Measurements from ENCODE around the gene VAV1. TPM values are rescaled to one million over a fixed set of nuclear protein-coding genes. Genes with fewer than 3 reads are reported as not detected.

Gene VAV1
- total RNA-seq, 4 donors from 2014 or later, result 0.83 to 7.6 (median 3.6) TPM

- H3K9me3 ChIP-seq, result no peaks in the 10 kb centered on the region
- no peak overlapping the region for H3K4me3 ChIP-seq
- H3K36me3 ChIP-seq, result no peaks in the 10 kb centered on the region
- TF ChIP-seq CTCF (IDR thresholded peaks at IDR 0.05), result no peak
- TF ChIP-seq POLR2A (IDR thresholded peaks at IDR 0.05), result no peak
- peaks cover 0 to 15% (median 0%) of the 10 kb centered on the region in 4 donors for H3K27me3 ChIP-seq
- DNase-seq, result no peak
- H3K4me1 ChIP-seq, result peaks cover 0 to 6% (median 0%) of the 10 kb centered on the region in 3 donors
- H3K27ac ChIP-seq, result no peak overlapping the region
- 45 to 49% methylated on average over 3 to 4 of the region's 4 CpGs for WGBS, 2 donors
- intact Hi-C loops (cut with DNase I), result no loop called here
Observed at GRCh38 chr19:6788896-6789295, 16.4 kb downstream of the VAV1 start.

DNA sequence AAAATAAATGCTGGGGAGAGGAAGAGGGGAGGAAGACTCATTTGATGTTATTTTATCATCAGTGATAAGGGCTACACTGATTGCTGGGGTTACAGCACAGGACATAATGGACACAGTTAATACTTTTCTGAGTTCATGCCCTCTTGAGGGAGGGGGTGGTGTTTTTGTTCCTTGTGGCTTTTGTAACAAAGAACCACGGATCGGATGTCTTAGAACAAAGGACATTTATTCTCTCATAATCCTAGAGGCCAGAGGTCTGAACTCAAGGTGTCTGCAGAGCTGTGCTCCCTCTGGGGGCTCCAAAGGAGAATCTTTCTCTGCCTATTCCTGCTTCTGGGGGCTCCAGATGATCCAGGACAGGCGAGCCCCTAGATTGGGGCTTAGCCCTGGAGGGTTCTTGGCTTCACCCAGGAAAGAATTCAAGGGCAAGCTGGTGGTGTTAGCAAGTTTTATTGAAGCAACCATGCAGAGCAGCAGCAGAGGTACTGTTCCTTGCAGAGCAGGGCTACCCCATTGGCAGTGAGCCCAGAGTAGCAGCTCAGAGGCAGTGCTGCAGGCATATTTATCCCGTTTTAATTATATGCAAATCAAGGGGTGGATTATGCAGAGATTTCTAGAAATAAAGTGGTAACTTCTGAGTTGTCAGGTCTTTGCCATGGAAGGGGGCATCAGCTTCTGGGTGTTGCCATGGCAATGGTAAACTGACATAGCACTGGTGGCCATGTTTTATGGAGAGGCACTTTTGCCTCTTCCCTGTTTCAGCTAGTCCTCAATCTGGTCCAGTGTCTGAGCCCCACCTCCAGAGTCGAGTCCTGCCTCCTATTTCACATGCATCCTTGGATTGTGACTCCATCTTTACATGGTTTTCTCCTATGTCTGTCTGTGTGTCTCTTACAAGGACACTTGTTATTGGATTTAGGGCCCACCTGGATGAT is 18.0 kb downstream of the VAV1 start:
- H3K9me3 ChIP-seq, result peaks cover 0 to 7% (median 0%) of the 10 kb centered on the region in 3 donors
- no peak overlapping the region for H3K4me3 ChIP-seq
- H3K27me3 ChIP-seq, result peaks cover 0 to 15% (median 0%) of the 10 kb centered on the region in 4 donors
- peaks cover 0 to 6% (median 0%) of the 10 kb centered on the region in 3 donors for H3K4me1 ChIP-seq
- 31% methylated on average over 4 to 5 of the region's 5 CpGs for WGBS, 2 donors
- intact Hi-C loops (cut with DNase I), result no loop called here
- no peak for DNase-seq
- no peak for TF ChIP-seq POLR2A (IDR thresholded peaks at IDR 0.05)
- TF ChIP-seq CTCF (IDR thresholded peaks at IDR 0.05), result no peak
- no peaks in the 10 kb centered on the region for H3K36me3 ChIP-seq
- H3K27ac ChIP-seq, result no peak overlapping the region

DNA sequence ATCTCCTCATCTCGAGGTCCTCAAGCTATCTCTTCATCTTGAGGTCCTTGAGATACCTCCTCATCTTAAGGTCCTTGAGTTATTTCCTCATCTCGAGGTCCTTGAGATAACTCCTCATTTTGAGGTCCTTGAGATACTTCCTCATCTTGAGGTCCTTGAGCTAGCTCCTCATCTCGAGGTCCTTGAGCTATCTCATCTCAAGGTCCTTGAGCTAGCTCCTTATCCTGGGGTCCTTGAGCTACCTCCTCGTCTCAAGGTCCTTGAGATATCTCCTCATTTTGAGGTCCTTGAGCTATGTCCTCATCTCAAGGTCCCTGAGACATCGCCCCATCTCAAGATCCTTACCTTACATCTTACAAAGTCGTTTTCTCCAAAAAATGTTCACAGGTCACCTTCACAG is 18.7 kb downstream of the VAV1 start:
- intact Hi-C loops (cut with DNase I), result no loop called here
- peaks cover 0 to 6% (median 0%) of the 10 kb centered on the region in 3 donors for H3K4me1 ChIP-seq
- TF ChIP-seq POLR2A (IDR thresholded peaks at IDR 0.05) (no peak), CTCF (IDR thresholded peaks at IDR 0.05) (no peak)
- peaks cover 0 to 20% (median 0%) of the 10 kb centered on the region in 4 donors for H3K27me3 ChIP-seq
- no peak overlapping the region for H3K4me3 ChIP-seq
- no peak for DNase-seq
- no peak overlapping the region for H3K27ac ChIP-seq
- WGBS, 2 donors, result 63 to 65% methylated on average over 6 of the region's 6 CpGs
- H3K36me3 ChIP-seq, result no peaks in the 10 kb centered on the region
- peaks cover 0 to 7% (median 0%) of the 10 kb centered on the region in 3 donors for H3K9me3 ChIP-seq

DNA sequence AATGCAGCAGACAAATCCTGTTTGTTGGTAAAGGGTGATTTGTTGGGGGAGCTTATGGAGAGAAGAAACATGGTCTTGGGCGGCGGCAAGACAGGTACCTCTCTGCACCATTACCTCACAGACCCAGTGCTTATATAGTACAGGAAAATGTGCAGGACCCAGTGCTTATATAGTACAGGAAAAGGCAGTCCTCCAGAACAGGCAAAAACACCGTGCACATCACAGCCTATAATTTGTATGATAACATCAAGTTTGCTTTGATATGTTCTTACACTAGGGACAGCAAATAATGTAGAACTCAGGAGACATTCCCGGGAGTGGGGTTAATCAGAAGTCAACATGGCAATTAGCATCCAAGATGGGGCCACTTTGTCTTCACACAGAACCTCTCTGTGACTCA is 20.9 kb downstream of the VAV1 start:
- H3K27ac ChIP-seq, result no peak overlapping the region
- H3K4me1 ChIP-seq, result peaks cover 0 to 6% (median 0%) of the 10 kb centered on the region in 3 donors
- no peak for DNase-seq
- intact Hi-C loops (cut with DNase I), result no loop called here
- WGBS, 2 donors, result 78 to 84% methylated on average over 4 of the region's 4 CpGs
- no peak overlapping the region for H3K4me3 ChIP-seq
- TF ChIP-seq CTCF (IDR thresholded peaks at IDR 0.05) (no peak), POLR2A (IDR thresholded peaks at IDR 0.05) (no peak)
- H3K36me3 ChIP-seq, result no peaks in the 10 kb centered on the region
- peaks cover 0 to 29% (median 0%) of the 10 kb centered on the region in 4 donors for H3K27me3 ChIP-seq
- peaks cover 0 to 7% (median 0%) of the 10 kb centered on the region in 3 donors for H3K9me3 ChIP-seq

GRCh38 chr19:6793973-6794372 is 21.5 kb downstream of the VAV1 start:
- intact Hi-C loops (cut with DNase I), result no loop called here
- Histone ChIP-seq H3K4me1 (peaks cover 0 to under 1% (median 0%) of the 10 kb centered on the region in 3 donors), H3K36me3 (no peaks in the 10 kb centered on the region)

More at GRCh38 chr19:6793973-6794372, 21.5 kb downstream of the VAV1 start:
- peaks cover 0 to 7% (median 0%) of the 10 kb centered on the region in 3 donors for H3K9me3 ChIP-seq
- TF ChIP-seq POLR2A (IDR thresholded peaks at IDR 0.05) (no peak), CTCF (IDR thresholded peaks at IDR 0.05) (no peak)
- H3K27me3 ChIP-seq, result peaks cover 0 to 29% (median 0%) of the 10 kb centered on the region in 4 donors
- 85% methylated on average over 5 of the region's 5 CpGs for WGBS, 2 donors
- H3K27ac ChIP-seq, result no peak overlapping the region
- no peak for DNase-seq
- H3K4me3 ChIP-seq, result no peak overlapping the region

All from esophagus squamous epithelium (tissue), 5 donors.